KMS-11 (cell line): ENCODE data around the gene NSUN3.

Source experiments
- H2AFZ ChIP-seq: fragments of 200-600 bp; sonication (generic); 2 replicates; pipeline ENCODE4 v1.6.1; 2016; ENCODE audit warnings: antibody characterized with exemption, mixed run types, low read depth
- H3K27ac ChIP-seq: fragments of 200-600 bp; sonication (generic); 2 replicates; pipeline ENCODE4 v1.6.1; 2016; ENCODE audit warnings: mild to moderate bottlenecking, mixed run types
- H3K27me3 ChIP-seq: fragments of 200-600 bp; sonication (generic); 2 replicates; pipeline ENCODE4 v1.6.1; 2017; ENCODE audit warnings: mild to moderate bottlenecking, low read depth, mixed run types, moderate library complexity; ENCODE audit not compliant: insufficient read depth
- H3K36me3 ChIP-seq: fragments of 200-600 bp; sonication (generic); 2 replicates; pipeline ENCODE4 v1.6.1; 2017; ENCODE audit warnings: mild to moderate bottlenecking, mixed run types; ENCODE audit not compliant: insufficient read depth
- H3K4me1 ChIP-seq: fragments of 200-600 bp; sonication (generic); 2 replicates; pipeline ENCODE4 v1.6.1; 2016; ENCODE audit warnings: mild to moderate bottlenecking, low read depth, mixed run types; ENCODE audit not compliant: poor library complexity, severe bottlenecking
- H3K4me2 ChIP-seq: fragments of 200-600 bp; sonication (generic); 2 replicates; pipeline ENCODE4 v1.7.0; 2016; ENCODE audit warnings: mild to moderate bottlenecking, mixed run types
- H3K4me3 ChIP-seq: fragments of 200-600 bp; sonication (generic); IDR thresholded peaks from 2 replicates; pipeline ENCODE4 v1.6.1; 2017; ENCODE audit warnings: low read depth, low read length, mixed read lengths; ENCODE audit not compliant: insufficient read depth
- H3K79me2 ChIP-seq: fragments of 200-600 bp; sonication (generic); 2 replicates; pipeline ENCODE4 v1.6.1; 2016; ENCODE audit warnings: low read depth, mixed run types; ENCODE audit not compliant: insufficient read depth
- H3K9ac ChIP-seq: fragments of 200-600 bp; sonication (generic); 2 replicates; pipeline ENCODE4 v1.6.1; 2016; ENCODE audit warnings: mild to moderate bottlenecking, mixed run types
- H4K20me1 ChIP-seq: fragments of 200-600 bp; sonication (generic); 2 replicates; pipeline ENCODE4 v1.6.1; 2016; ENCODE audit warnings: mild to moderate bottlenecking, mixed run types; ENCODE audit not compliant: insufficient read depth
- CTCF ChIP-seq: fragments of 200-600 bp; sonication (generic); conservative IDR thresholded peaks from 2 replicates; pipeline ENCODE4 v1.6.1; 2017; ENCODE audit warnings: low read depth, mild to moderate bottlenecking, antibody characterized with exemption, low read length, moderate library complexity, mixed read lengths

Gene NSUN3

GRCh38 chr3:94147012-94147411 is 84.2 kb downstream of the NSUN3 start:
- no peak overlapping the region for H3K27ac ChIP-seq
- no peak overlapping the region for H2AFZ ChIP-seq
- H3K27me3 ChIP-seq = no peaks in the 10 kb centered on the region
- no peaks in the 10 kb centered on the region for H3K36me3 ChIP-seq
- H3K4me3 ChIP-seq = no peak overlapping the region
- TF ChIP-seq CTCF = no peak
- no peak overlapping the region for H3K4me2 ChIP-seq
- H3K79me2 ChIP-seq = no peaks in the 10 kb centered on the region
- H4K20me1 ChIP-seq = no peaks in the 10 kb centered on the region
- no peak overlapping the region for H3K9ac ChIP-seq
- no peaks in the 10 kb centered on the region for H3K4me1 ChIP-seq

GRCh38 chr3:94150113-94150512 is 87.3 kb downstream of the NSUN3 start:
- no peaks in the 10 kb centered on the region for H4K20me1 ChIP-seq
- H3K4me3 ChIP-seq = no peak overlapping the region
- no peaks in the 10 kb centered on the region for H3K27me3 ChIP-seq
- H3K4me2 ChIP-seq = no peak overlapping the region
- H3K27ac ChIP-seq = no peak overlapping the region
- no peak overlapping the region for H3K9ac ChIP-seq
- no peak overlapping the region for H2AFZ ChIP-seq
- no peaks in the 10 kb centered on the region for H3K79me2 ChIP-seq
- TF ChIP-seq CTCF = no peak
- no peaks in the 10 kb centered on the region for H3K36me3 ChIP-seq
- H3K4me1 ChIP-seq = no peaks in the 10 kb centered on the region

- no peak overlapping the region for H3K9ac ChIP-seq
- no peaks in the 10 kb centered on the region for H3K79me2 ChIP-seq
- H4K20me1 ChIP-seq = no peaks in the 10 kb centered on the region
- H3K27ac ChIP-seq = no peak overlapping the region
- H2AFZ ChIP-seq = no peak overlapping the region
- H3K4me2 ChIP-seq = no peak overlapping the region
- no peak for TF ChIP-seq CTCF
- H3K27me3 ChIP-seq = no peaks in the 10 kb centered on the region
- H3K36me3 ChIP-seq = no peaks in the 10 kb centered on the region
- no peaks in the 10 kb centered on the region for H3K4me1 ChIP-seq
- no peak overlapping the region for H3K4me3 ChIP-seq
These were observed 93.8 kb downstream of the NSUN3 start for GRCh38 chr3:94156626-94157025.

GRCh38 chr3:94158512-94158911 is 95.7 kb downstream of the NSUN3 start:
- no peak overlapping the region for H3K4me2 ChIP-seq
- H3K36me3 ChIP-seq = no peaks in the 10 kb centered on the region
- H3K4me3 ChIP-seq = no peak overlapping the region
- no peak overlapping the region for H2AFZ ChIP-seq
- H4K20me1 ChIP-seq = no peaks in the 10 kb centered on the region
- H3K27me3 ChIP-seq = no peaks in the 10 kb centered on the region
- TF ChIP-seq CTCF = no peak
- H3K79me2 ChIP-seq = no peaks in the 10 kb centered on the region
- no peak overlapping the region for H3K9ac ChIP-seq
- H3K27ac ChIP-seq = no peak overlapping the region
- no peaks in the 10 kb centered on the region for H3K4me1 ChIP-seq
